Measurements from ENCODE around the gene ELAVL1.

ELAVL1 gene

GRCh38 chr19:7912697-7913564 is 92.5 kb downstream of the ELAVL1 start:
- Histone ChIP-seq H3K27me3 (ENCODE audit: control insufficient read depth, insufficient read depth, low read length) (peaks cover 42% of the 10 kb centered on the region), H3K4me3 (ENCODE audit: low read length) (no peak overlapping the region), H3K9me3 (ENCODE audit: control insufficient read depth, low read length) (no peaks in the 10 kb centered on the region), H3K36me3 (ENCODE audit: control insufficient read depth, insufficient read depth, low read length) (no peaks in the 10 kb centered on the region), H3K9ac (ENCODE audit: low read length) (no peak overlapping the region), H3K4me1 (ENCODE audit: control insufficient read depth, insufficient read depth, low read length) (peaks cover 6% of the 10 kb centered on the region)

- H3K36me3 ChIP-seq (ENCODE audit: control insufficient read depth, insufficient read depth, low read length), result no peaks in the 10 kb centered on the region
- no peaks in the 10 kb centered on the region for H3K4me1 ChIP-seq (ENCODE audit: control insufficient read depth, insufficient read depth, low read length)
- peaks cover 35% of the 10 kb centered on the region for H3K27me3 ChIP-seq (ENCODE audit: control insufficient read depth, insufficient read depth, low read length)
- no peak overlapping the region for H3K4me3 ChIP-seq (ENCODE audit: low read length)
- no peak overlapping the region for H3K9ac ChIP-seq (ENCODE audit: low read length)
- H3K9me3 ChIP-seq (ENCODE audit: control insufficient read depth, low read length), result no peaks in the 10 kb centered on the region
Measured at GRCh38 chr19:7912144-7912696, 93.2 kb downstream of the ELAVL1 start.

GRCh38 chr19:7911508-7912143 is 93.8 kb downstream of the ELAVL1 start:
- Histone ChIP-seq H3K9ac (ENCODE audit: low read length) (no peak overlapping the region), H3K4me3 (ENCODE audit: low read length) (no peak overlapping the region), H3K4me1 (ENCODE audit: control insufficient read depth, insufficient read depth, low read length) (no peaks in the 10 kb centered on the region), H3K9me3 (ENCODE audit: control insufficient read depth, low read length) (no peaks in the 10 kb centered on the region), H3K36me3 (ENCODE audit: control insufficient read depth, insufficient read depth, low read length) (no peaks in the 10 kb centered on the region), H3K27me3 (ENCODE audit: control insufficient read depth, insufficient read depth, low read length) (peaks cover 29% of the 10 kb centered on the region)

GRCh38 chr19:7910321-7911161 is 94.9 kb downstream of the ELAVL1 start:
- no peaks in the 10 kb centered on the region for H3K36me3 ChIP-seq (ENCODE audit: control insufficient read depth, insufficient read depth, low read length)

GRCh38 chr19:7909471-7910067 is 95.9 kb downstream of the ELAVL1 start:
- Histone ChIP-seq H3K36me3 (ENCODE audit: control insufficient read depth, insufficient read depth, low read length) (no peaks in the 10 kb centered on the region), H3K4me1 (ENCODE audit: control insufficient read depth, insufficient read depth, low read length) (peaks cover 9% of the 10 kb centered on the region), H3K4me3 (ENCODE audit: low read length) (no peak overlapping the region)

More at GRCh38 chr19:7910321-7911161, 94.9 kb downstream of the ELAVL1 start:
- Histone ChIP-seq H3K9me3 (ENCODE audit: control insufficient read depth, low read length) (no peaks in the 10 kb centered on the region), H3K4me3 (ENCODE audit: low read length) (no peak overlapping the region), H3K27me3 (ENCODE audit: control insufficient read depth, insufficient read depth, low read length) (peaks cover 18% of the 10 kb centered on the region), H3K9ac (ENCODE audit: low read length) (no peak overlapping the region), H3K4me1 (ENCODE audit: control insufficient read depth, insufficient read depth, low read length) (no peaks in the 10 kb centered on the region)

GRCh38 chr19:7908742-7909461 is 96.5 kb downstream of the ELAVL1 start:
- peaks cover 11% of the 10 kb centered on the region for H3K4me1 ChIP-seq (ENCODE audit: control insufficient read depth, insufficient read depth, low read length)

More at GRCh38 chr19:7909471-7910067, 95.9 kb downstream of the ELAVL1 start:
- H3K9me3 ChIP-seq (ENCODE audit: control insufficient read depth, low read length), result no peaks in the 10 kb centered on the region
- no peak overlapping the region for H3K9ac ChIP-seq (ENCODE audit: low read length)
- peaks cover 9% of the 10 kb centered on the region for H3K27me3 ChIP-seq (ENCODE audit: control insufficient read depth, insufficient read depth, low read length)

More at GRCh38 chr19:7908742-7909461, 96.5 kb downstream of the ELAVL1 start:
- Histone ChIP-seq H3K9ac (ENCODE audit: low read length) (no peak overlapping the region), H3K27me3 (ENCODE audit: control insufficient read depth, insufficient read depth, low read length) (peaks cover 3% of the 10 kb centered on the region), H3K9me3 (ENCODE audit: control insufficient read depth, low read length) (no peaks in the 10 kb centered on the region), H3K4me3 (ENCODE audit: low read length) (no peak overlapping the region), H3K36me3 (ENCODE audit: control insufficient read depth, insufficient read depth, low read length) (no peaks in the 10 kb centered on the region)

All from mucosa of stomach (tissue), 1 donor.